GM12878 (cell line): Measurements from ENCODE around the gene NYAP1. TPM values are rescaled to one million over a fixed set of nuclear protein-coding genes. Genes with fewer than 3 reads are reported as not detected.
"Not testable (repeated sequence)": the region's sequence is repeated elsewhere in the genome, so short reads cannot be mapped to it uniquely, and the experiment has no call there.

Experiments
- ATAC-seq: fragments of 200-7000 bp; cut with Tn5 transposase; 3 replicates; pipeline ENCODE4 v1.9.1; 2020; ENCODE audit warnings: mild to moderate bottlenecking, moderate library complexity
- BruUV-seq: library from RNA; stranded (reverse); fragments of 400-500 nt; replicated peaks from 2 replicates; lab custom pipeline; 2021; lab: Mats Ljungman, UMichigan
- CTCF ChIA-PET: fragments of 300-600 bp; sonication (Branson Sonifier 250); formaldehyde crosslinking; extraction: SDS; loops from one replicate; lab custom pipeline; 2021; ENCODE audit warnings: inconsistent platforms; lab: Yijun Ruan, JAX
- POLR2A ChIA-PET: fragments of 350-600 bp; formaldehyde crosslinking; extraction: SDS; loops from one replicate; lab custom pipeline; 2021; ENCODE audit warnings: inconsistent platforms; lab: Charles Lee
- RAD21 ChIA-PET: fragments of 300-600 bp; sonication (Branson Sonifier 250); formaldehyde crosslinking; loops from one replicate; lab custom pipeline; 2023; ENCODE audit warnings: antibody characterized with exemption; ENCODE audit not compliant: unreplicated experiment; lab: Charles Lee
- SMC1A ChIA-PET: fragments of 300-600 bp; sonication (Branson Sonifier 250); formaldehyde crosslinking; loops from one replicate; lab custom pipeline; 2023; ENCODE audit not compliant: unreplicated experiment, uncharacterized antibody; lab: Charles Lee
- DNase-seq: peaks from one replicate; pipeline ENCODE4 v3.0.0-alpha.2; 2011; ENCODE audit warnings: low read depth, low spot score
- FAIRE-seq: peaks from 3 replicates; lab custom pipeline; 2011; peaks lifted over from hg19 to GRCh38; lab: Jason Lieb, UNC
- H2AFZ ChIP-seq: 2 replicates; pipeline ENCODE4 v1.6.0; 2011; ENCODE audit warnings: low read depth, low read length, control low read depth; ENCODE audit not compliant: control insufficient read depth
- H3K27ac ChIP-seq: 2 replicates; pipeline ENCODE4 v1.5.1; 2011; ENCODE audit warnings: control low read depth; ENCODE audit not compliant: control insufficient read depth, insufficient read depth
- H3K27me3 ChIP-seq, 2 experiments: replicated peaks in 1 of 2; 2 replicates each; pipeline versions ENCODE4 v1.6.0 to v1.6.1; 2011; ENCODE audit warnings: low read length in 1 of 2; ENCODE audit not compliant: control insufficient read depth in 2 of 2, insufficient read depth in 2 of 2
- H3K36me3 ChIP-seq, 2 experiments: 2 replicates each; pipeline ENCODE4 v1.5.1; 2011; ENCODE audit warnings: low read length in 1 of 2; ENCODE audit not compliant: control insufficient read depth in 2 of 2, insufficient read depth in 2 of 2
- H3K4me1 ChIP-seq: 2 replicates; pipeline ENCODE4 v1.6.1; 2011; ENCODE audit warnings: mild to moderate bottlenecking, low read length, moderate library complexity, mixed read lengths; ENCODE audit not compliant: control insufficient read depth, insufficient read depth
- H3K4me2 ChIP-seq: 2 replicates; pipeline ENCODE4 v1.6.0; 2011; ENCODE audit warnings: control low read depth; ENCODE audit not compliant: control insufficient read depth, insufficient read depth
- H3K4me3 ChIP-seq: fragments of 200-600 bp; sonication (generic); 2 replicates; pipeline ENCODE4 v1.5.1; 2016
- H3K79me2 ChIP-seq: 2 replicates; pipeline ENCODE4 v1.6.0; 2011; ENCODE audit warnings: low read length; ENCODE audit not compliant: control insufficient read depth, insufficient read depth
- H3K9ac ChIP-seq: 2 replicates; pipeline ENCODE4 v1.8.0; 2011; ENCODE audit warnings: low read length, control low read depth, mixed read lengths; ENCODE audit not compliant: control insufficient read depth, insufficient read depth
- H3K9me3 ChIP-seq: replicated peaks from 3 replicates; pipeline ENCODE4 v1.5.1; 2011; ENCODE audit warnings: mild to moderate bottlenecking, low read length; ENCODE audit not compliant: control insufficient read depth, insufficient read depth
- H4K20me1 ChIP-seq: 2 replicates; pipeline ENCODE4 v1.6.0; 2011; ENCODE audit not compliant: control insufficient read depth, insufficient read depth
- whole genome bisulfite sequencing: methylation state at CpG from one replicate; pipeline ENCODE4 v1.1.6; 2016; ENCODE audit warnings: low lambda C conversion rate; ENCODE audit not compliant: insufficient replicate concordance, insufficient coverage; ENCODE audit errors: missing lambda C conversion rate; 5-methylcytosine and 5-hydroxymethylcytosine counted together
- in situ Hi-C: fragments of 300-500 bp; cut with MboI; formaldehyde crosslinking; loops from 9 replicates; pipeline ENCODE4 v1.14.3; 2018; ENCODE audit warnings: mixed read lengths
- intact Hi-C: fragments of 100-400 bp; cut with micrococcal nuclease; formaldehyde crosslinking; loops from one replicate; pipeline ENCODE4 v1.14.2; 2022; ENCODE audit not compliant: unreplicated experiment
- polyA plus RNA-seq, 11 experiments: library from polyadenylated mRNA; depleted of rRNA in 4 of 11; unstranded in 6 of 11; stranded (reverse) in 5 of 11; fragments of >200 nt; fragmentation: Nextera tagmentation in 4 of 11; fragmentation: Illumina TruSeq in 1 of 11; extraction: Ambion mirVana in 4 of 11; extraction: Trizol in 1 of 11; gene quantifications; 1 replicate in 1 of 11; 2 replicates in 10 of 11; pipeline versions ENCODE4 v1.2.1 to v1.2.3, GENCODE V29; 2011 to 2016; ENCODE audit warnings: inconsistent platforms in 2 of 11, missing spikeins in 2 of 11, low read depth in 1 of 11
- total RNA-seq, 4 experiments: library from RNA; depleted of rRNA in 3 of 4; stranded (reverse); fragments of >200 nt in 3 of 4; fragmentation: Illumina TruSeq in 1 of 4; extraction: Trizol in 1 of 4; gene quantifications; 2 replicates each; pipeline versions ENCODE4 v1.2.1 to v1.2.3, GENCODE V29; 2013 to 2021
- TF ChIP-seq, protein P1 (sequence below): fragments of 450-650 bp; IDR thresholded peaks from 2 replicates; pipeline ENCODE4 v1.6.1; 2016; ENCODE audit warnings: mild to moderate bottlenecking
- TF ChIP-seq, protein P2 (sequence below): fragments of 450-650 bp; IDR thresholded peaks from 2 replicates; pipeline ENCODE4 v1.6.1; 2017; ENCODE audit warnings: mild to moderate bottlenecking, low read depth, inconsistent platforms; ENCODE audit not compliant: poor library complexity, severe bottlenecking
- TF ChIP-seq, protein P3 (sequence below): IDR thresholded peaks from 2 replicates; pipeline ENCODE4 v1.6.1; 2012; ENCODE audit warnings: low read length, inconsistent platforms

Gene NYAP1
- total and polyA plus RNA-seq, 10 of the 15 experiments (the other 5 are each of a cell fraction or from before 2014, with no cell fraction given): 0.04 to 0.28 (median 0.11) TPM; not detected in 6

- TF ChIP-seq, protein P1, sequence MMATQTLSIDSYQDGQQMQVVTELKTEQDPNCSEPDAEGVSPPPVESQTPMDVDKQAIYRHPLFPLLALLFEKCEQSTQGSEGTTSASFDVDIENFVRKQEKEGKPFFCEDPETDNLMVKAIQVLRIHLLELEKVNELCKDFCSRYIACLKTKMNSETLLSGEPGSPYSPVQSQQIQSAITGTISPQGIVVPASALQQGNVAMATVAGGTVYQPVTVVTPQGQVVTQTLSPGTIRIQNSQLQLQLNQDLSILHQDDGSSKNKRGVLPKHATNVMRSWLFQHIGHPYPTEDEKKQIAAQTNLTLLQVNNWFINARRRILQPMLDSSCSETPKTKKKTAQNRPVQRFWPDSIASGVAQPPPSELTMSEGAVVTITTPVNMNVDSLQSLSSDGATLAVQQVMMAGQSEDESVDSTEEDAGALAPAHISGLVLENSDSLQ: no peak
- TF ChIP-seq, protein P2, sequence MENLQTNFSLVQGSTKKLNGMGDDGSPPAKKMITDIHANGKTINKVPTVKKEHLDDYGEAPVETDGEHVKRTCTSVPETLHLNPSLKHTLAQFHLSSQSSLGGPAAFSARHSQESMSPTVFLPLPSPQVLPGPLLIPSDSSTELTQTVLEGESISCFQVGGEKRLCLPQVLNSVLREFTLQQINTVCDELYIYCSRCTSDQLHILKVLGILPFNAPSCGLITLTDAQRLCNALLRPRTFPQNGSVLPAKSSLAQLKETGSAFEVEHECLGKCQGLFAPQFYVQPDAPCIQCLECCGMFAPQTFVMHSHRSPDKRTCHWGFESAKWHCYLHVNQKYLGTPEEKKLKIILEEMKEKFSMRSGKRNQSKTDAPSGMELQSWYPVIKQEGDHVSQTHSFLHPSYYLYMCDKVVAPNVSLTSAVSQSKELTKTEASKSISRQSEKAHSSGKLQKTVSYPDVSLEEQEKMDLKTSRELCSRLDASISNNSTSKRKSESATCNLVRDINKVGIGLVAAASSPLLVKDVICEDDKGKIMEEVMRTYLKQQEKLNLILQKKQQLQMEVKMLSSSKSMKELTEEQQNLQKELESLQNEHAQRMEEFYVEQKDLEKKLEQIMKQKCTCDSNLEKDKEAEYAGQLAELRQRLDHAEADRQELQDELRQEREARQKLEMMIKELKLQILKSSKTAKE: no peak
- TF ChIP-seq, protein P3, sequence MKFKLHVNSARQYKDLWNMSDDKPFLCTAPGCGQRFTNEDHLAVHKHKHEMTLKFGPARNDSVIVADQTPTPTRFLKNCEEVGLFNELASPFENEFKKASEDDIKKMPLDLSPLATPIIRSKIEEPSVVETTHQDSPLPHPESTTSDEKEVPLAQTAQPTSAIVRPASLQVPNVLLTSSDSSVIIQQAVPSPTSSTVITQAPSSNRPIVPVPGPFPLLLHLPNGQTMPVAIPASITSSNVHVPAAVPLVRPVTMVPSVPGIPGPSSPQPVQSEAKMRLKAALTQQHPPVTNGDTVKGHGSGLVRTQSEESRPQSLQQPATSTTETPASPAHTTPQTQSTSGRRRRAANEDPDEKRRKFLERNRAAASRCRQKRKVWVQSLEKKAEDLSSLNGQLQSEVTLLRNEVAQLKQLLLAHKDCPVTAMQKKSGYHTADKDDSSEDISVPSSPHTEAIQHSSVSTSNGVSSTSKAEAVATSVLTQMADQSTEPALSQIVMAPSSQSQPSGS: no peak
These were observed 37.7 kb upstream of the NYAP1 start (continued) for GRCh38 chr7:100446040-100446439.

DNA sequence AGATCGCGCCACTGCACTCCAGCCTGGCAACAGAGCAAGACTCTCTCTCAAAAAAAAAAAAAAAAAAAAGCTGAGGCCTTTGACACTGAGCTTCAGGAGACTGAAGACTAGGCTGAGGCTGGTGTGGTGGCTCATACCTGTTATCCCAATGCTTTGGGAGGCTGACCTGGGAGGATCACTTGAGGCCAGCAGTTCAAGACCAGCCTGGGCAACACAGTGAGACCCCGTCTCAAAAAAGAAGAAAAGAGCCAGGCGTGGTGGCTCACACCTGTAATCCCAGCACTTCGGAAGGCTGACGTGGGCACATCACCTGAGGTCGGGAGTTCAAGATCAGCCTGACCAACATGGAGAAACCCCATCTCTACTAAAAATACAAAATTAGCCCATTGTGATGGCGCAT lies 36.4 kb upstream of the NYAP1 start:
- RAD21 ChIA-PET: interaction anchor here (0.9 kb wide), 1 partner anchor 19 kb away, joined by 3 read pairs; the partner anchor contains the start of gene ZCWPW1
- H3K4me3 ChIP-seq, H3K9ac ChIP-seq, H3K4me2 ChIP-seq, H2AFZ ChIP-seq, SMC1A ChIA-PET, H3K27me3 ChIP-seq, ATAC-seq, BruUV-seq, H3K27ac ChIP-seq, H3K9me3 ChIP-seq, intact Hi-C loops, in situ Hi-C loops, H4K20me1 ChIP-seq, H3K79me2 ChIP-seq, H3K36me3 ChIP-seq, DNase-seq, FAIRE-seq: not testable (repeated sequence)
- CTCF ChIA-PET: interaction anchor here (0.7 to 1.0 kb wide), 4 partner anchors 13 to 35 kb away, joined by 3 to 6 read pairs (median 3); no protein-coding TSS in a partner anchor
- H3K4me1 ChIP-seq: peaks cover 17% of the 10 kb centered on the region
- WGBS: 97% methylated on average over 7 of the region's 8 CpGs
- POLR2A ChIA-PET: interaction anchor here (1.7 kb wide), 1 partner anchor 18 kb away, joined by 13 read pairs; no protein-coding TSS in a partner anchor
